ENCODE measurements around the gene MSH6.

Gene MSH6, protein sequence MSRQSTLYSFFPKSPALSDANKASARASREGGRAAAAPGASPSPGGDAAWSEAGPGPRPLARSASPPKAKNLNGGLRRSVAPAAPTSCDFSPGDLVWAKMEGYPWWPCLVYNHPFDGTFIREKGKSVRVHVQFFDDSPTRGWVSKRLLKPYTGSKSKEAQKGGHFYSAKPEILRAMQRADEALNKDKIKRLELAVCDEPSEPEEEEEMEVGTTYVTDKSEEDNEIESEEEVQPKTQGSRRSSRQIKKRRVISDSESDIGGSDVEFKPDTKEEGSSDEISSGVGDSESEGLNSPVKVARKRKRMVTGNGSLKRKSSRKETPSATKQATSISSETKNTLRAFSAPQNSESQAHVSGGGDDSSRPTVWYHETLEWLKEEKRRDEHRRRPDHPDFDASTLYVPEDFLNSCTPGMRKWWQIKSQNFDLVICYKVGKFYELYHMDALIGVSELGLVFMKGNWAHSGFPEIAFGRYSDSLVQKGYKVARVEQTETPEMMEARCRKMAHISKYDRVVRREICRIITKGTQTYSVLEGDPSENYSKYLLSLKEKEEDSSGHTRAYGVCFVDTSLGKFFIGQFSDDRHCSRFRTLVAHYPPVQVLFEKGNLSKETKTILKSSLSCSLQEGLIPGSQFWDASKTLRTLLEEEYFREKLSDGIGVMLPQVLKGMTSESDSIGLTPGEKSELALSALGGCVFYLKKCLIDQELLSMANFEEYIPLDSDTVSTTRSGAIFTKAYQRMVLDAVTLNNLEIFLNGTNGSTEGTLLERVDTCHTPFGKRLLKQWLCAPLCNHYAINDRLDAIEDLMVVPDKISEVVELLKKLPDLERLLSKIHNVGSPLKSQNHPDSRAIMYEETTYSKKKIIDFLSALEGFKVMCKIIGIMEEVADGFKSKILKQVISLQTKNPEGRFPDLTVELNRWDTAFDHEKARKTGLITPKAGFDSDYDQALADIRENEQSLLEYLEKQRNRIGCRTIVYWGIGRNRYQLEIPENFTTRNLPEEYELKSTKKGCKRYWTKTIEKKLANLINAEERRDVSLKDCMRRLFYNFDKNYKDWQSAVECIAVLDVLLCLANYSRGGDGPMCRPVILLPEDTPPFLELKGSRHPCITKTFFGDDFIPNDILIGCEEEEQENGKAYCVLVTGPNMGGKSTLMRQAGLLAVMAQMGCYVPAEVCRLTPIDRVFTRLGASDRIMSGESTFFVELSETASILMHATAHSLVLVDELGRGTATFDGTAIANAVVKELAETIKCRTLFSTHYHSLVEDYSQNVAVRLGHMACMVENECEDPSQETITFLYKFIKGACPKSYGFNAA (N-terminal part only)

DNA sequence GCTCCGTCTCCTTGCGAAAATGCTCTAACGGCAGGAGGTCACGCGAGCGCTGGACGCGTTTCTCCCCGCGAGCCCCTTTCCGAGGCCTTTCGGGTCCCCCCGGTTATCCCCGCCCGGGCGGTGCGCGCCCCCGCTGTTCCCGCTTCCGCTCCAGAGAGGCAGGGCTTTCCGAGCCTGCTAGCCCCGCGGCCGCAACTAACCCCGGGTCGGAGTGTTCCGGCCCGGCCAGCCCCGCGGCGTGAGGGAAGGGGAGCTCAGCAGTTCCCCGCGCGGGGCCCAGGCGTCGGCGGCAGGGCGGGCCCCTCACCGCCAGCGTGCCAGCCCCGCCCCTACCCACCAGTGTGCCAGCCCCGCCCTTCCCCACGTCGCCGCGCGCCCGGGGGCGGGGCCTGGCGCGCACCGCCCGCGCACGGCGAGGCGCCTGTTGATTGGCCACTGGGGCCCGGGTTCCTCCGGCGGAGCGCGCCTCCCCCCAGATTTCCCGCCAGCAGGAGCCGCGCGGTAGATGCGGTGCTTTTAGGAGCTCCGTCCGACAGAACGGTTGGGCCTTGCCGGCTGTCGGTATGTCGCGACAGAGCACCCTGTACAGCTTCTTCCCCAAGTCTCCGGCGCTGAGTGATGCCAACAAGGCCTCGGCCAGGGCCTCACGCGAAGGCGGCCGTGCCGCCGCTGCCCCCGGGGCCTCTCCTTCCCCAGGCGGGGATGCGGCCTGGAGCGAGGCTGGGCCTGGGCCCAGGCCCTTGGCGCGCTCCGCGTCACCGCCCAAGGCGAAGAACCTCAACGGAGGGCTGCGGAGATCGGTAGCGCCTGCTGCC, at the start of gene MSH6:
MSH6 (plus strand) TSS at position 475 of the 815 bp plus-strand sequence; CDS start at position 564, 89 bp downstream.
- DNase-seq (ENCODE audit: low read depth in 1 of 2, low spot score in 1 of 2), result peak; percentile 73 to 81

DNA sequence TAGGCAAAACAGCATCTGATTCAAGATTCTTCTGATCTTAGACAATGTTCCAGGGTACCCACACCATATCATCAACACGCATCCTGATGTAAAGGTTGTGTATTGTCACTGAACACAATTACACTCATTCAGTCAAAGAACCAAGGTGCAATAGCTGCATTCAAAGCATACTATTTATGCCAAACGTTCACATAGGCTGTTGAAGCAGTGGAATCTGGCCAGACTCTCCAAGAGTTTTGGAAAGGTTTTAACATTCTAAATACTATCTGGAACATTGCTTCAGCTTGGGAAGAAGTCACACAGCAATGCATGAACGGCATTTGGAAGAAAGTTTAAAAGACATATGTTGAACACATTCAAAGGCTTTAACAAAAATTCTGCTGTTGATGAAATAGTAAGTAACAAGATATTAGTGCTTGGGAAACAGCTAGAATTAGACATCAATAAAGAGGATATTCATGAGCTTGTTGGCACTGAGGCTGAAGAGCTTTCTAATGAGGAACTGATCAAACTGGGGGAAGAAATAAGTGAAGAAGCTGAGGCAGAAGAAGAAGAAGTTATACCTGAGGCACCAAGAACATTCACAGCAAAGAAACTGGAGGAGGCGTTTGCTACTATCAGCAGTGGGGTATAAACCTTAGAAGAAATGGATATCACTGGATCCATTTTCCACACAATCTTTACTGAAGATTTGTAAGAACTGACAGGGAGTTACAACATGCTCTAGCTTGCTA, 47.6 kb upstream of the MSH6 start:
- no peak for DNase-seq (ENCODE audit: low read depth in 1 of 2, low spot score in 1 of 2)

DNA sequence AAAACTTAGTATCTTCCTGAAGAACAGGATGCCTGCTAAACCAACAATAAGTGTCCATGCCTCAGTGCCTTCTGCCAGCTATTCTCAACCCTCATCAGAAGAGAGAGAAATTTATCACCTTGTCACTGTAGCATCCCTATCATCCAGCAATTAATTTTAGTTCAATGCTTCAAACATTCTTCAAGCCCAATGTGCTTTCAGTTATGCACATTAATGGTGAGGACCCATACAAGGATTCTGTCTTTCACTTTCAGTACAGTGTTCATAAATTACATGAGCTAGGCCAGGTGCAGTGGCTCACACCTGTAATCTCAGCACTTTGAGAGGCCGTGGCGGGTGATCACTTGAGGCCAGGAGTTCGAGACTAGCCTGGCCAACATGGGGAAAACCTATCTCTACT, 47.0 kb upstream of the MSH6 start:
- DNase-seq (ENCODE audit: low read depth in 1 of 2, low spot score in 1 of 2), result no peak

DNA sequence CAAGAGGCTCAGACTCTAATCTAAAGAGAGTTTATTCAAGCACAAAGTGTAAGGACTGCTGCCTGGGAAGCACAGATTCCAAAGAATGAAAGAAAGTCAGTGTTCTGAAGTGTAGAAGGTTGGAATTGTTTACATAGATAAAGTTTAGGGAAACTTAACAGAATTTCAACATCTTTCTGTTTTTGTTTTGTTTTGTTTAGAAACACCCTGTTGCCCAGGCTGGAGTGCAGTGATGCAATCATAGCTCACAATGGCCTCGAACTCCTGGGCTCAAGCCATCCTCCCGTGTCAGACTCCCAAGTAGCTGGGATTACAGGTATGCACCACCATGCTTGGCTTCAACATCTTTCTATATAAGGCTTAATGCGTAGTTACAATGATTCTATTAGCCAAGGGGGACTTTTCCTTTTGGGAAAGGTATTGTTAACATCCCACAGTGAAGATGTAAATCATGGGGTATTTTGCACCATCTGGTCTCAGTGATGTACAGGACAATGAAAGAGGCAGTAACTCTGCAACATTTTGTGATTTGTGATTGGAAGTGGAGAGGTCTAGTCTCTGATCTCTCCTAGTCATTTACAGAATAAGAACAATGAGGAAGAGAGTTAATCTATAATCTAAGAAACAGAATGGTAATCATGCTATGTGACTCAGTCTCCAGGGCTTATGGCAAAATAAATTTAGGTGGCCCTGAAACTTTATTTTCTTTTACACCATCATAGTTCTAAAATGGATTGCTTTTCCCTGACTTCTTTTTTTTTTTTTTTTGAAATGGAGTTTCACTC, 45.6 kb upstream of the MSH6 start:
- DNase-seq (ENCODE audit: low read depth in 1 of 2, low spot score in 1 of 2), result no peak

DNA sequence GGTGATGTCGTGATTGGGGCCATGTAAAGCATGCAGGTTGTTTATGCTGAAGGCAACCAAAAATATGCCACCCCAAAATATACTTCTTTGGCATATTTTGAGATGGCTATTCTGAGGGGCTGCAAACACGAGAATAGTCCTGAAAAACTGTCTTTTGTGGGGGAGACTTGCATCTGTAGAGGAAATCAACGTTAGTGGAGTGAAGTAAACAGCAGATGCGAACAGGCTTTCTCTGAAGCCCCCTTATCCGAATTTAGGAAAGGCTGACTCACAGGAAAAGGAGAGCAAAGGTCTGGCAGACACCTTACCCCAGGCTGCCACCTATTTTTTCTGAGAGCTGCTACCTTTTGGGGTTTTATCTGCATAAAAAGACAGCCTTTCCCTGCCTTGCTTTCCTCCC, 44.6 kb upstream of the MSH6 start:
- no peak for DNase-seq (ENCODE audit: low read depth in 1 of 2, low spot score in 1 of 2)

DNA sequence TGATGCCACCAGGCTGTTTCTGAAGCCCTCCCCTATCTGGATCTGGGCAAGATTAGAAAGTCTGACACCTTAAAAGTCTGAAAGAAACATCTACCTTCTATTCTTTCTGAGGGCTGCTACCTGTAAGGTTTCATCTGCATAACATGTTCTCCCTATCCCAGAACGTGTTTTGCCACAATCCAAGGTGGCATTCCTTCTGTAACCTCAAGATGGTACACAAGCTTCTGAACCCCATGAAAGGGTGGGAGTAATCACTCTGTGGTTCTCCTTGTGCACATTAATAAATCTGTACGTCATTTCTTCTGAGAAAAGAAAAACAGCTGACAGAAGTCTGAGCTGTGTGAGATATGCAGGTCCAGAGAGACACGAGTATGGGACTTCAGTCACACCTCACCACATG, 41.8 kb upstream of the MSH6 start:
- no peak for DNase-seq (ENCODE audit: low read depth in 1 of 2, low spot score in 1 of 2)

DNA sequence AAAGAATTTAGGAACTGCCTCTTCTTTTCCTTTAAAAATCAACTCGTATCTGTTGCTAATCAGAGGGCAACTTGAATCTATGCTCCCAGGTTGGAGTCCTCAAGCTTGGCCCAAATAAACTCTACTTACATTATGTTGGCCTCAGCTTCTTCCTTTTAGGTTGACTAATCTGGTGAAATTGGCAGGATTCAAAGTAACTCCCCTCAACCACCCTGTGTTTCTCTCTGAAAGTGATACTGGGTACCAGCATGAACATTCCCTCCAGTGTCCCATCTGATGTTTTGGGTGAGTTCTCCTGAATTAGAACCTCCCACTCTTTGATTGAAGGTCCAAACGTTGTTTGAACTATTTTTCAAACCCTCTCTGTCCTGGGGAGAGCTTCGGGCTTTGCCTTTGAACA, 41.3 kb upstream of the MSH6 start:
- no peak for DNase-seq (ENCODE audit: low read depth in 1 of 2, low spot score in 1 of 2)

DNA sequence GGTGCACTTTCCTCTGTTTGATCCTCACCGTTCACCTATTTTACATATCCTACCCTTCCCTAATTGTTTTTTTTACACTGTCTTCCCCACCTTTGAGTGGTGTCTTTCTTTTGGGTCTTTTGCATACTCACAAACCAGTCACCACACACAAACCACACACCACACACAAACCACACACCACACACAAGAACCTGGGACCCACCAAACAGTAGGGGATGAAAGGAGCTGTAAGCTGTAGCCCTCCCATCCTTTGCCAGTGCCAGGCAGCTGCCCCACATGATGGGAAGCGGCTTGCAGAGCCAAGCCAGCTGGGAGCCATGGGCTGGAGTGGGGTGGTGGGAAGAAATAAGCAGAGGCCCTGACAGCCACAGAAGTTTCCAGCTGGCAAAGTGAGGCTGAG, 38.9 kb upstream of the MSH6 start:
- no peak for DNase-seq (ENCODE audit: low read depth in 1 of 2, low spot score in 1 of 2)

DNA sequence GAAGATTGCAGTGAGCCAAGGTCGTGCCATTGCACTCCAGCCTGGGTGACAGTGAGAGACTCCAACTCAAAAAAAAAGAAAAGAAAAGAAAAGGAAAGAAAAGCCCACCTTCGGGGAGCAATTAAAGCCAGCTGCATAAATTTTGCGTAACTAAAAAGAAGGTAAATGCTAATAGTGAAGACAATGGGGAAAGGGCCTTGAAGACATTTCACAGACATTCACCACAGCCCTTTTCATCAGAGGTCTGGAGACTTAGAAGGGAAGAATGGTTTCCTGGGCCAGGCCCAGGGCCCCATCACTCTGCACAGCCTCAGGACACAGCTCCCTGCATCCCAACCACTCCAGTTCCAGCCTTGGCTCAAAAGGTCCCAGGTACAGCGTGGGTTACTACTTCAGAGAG, 35.1 kb upstream of the MSH6 start:
- no peak for DNase-seq (ENCODE audit: low read depth in 1 of 2, low spot score in 1 of 2)

DNA sequence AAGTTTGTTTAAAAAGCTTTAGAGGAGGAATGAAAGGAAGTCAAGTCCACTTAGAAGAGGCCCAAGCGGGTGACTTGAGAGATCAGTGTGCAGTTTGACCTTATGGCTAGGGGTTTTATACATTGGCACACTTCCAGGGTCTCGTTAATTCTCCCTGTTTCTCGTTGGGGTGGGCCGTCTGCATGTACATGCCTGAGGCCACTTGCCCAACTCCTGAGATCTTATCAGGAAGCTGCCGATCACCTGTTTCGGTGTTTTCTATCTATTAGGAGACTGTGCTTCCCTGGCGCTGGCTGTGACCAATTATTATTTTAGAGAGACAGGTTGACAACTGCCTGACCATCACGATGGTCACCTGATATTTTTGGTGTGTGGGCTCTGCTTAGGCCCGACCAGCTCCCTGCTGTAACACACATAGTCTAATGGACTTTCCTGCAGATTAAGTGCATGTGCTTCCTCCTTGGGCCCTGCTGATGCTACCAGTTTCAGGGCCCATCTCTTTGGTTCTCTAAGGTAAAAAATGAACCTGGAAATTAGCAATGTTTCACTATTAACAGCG, 31.0 kb upstream of the MSH6 start:
- DNase-seq (ENCODE audit: low read depth in 1 of 2, low spot score in 1 of 2), result no peak

DNA sequence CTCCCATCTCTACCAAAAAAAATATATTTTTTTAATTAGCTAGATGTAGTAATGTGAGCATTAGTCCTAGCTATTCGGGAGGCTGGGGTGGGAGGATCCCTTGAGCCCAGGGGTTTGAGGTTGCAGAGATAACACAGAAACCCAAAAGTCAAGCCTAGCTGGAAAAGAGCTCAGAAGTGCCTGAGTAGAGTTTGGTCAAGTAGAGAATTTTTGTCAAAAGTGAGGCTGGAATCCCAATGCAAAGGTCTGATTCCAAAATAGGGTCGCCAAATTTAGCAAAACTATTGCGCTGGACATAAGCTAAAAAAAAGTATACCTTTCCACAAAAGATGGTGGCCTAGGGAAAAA, 15.5 kb upstream of the MSH6 start:
- no peak for DNase-seq (ENCODE audit: low read depth in 1 of 2, low spot score in 1 of 2)

DNA sequence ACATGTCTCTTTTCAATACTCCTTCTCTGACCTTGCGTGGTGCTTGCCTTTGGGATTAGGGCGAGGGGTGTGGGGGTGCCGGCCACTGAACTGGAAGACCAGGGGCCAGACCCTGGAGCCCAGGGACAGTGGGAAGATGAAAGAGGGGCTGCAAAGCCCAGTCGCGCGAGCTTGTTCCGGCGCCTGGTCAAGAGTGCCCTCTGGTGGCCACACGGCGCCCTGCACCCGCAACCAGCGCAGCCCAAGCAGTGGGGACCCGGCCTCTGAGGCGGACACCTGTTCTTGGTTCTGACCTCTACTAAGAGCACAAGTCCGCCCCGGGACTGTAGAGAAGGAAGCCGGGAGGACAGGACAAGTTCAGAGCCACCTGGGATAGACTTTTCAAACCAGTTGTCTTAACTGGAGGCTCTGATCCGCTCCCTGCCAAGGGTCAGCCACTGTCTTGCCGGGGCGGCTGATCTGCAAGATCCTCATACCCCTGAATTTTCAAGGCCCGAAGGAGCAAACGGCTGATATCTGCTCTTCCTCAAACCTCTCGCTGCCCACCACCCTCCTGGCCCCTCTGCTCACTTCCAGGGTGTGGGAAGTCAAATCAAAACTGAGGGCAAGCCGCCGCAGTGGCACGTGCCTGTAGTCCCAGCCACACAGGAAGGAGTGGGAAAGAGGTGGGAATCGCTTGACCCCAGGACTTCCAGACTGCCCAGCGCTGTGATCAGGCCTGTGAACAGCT, 14.9 kb upstream of the MSH6 start:
- peak; percentile 48 to 71 for DNase-seq (ENCODE audit: low read depth in 1 of 2, low spot score in 1 of 2)

DNA sequence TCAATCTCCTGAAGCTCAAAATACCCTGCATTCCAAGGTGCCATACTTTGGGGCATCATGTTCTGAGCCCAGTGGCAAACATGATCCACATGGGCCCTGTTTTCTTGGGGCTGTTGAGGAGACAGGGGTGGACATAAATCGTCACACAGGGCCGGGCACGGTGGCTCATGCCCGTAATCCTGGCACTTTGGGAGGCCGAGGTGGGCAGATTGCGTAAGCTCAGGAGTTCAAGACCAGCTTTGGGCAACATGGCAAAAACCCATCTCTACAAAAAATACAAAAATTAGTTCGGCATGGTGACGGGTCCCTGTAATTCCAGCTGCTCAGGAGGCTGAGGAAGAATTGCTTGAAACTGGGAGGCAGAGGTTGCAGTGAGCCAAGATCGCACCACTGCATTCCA, 13.6 kb upstream of the MSH6 start:
- DNase-seq (ENCODE audit: low read depth in 1 of 2, low spot score in 1 of 2), result no peak

DNA sequence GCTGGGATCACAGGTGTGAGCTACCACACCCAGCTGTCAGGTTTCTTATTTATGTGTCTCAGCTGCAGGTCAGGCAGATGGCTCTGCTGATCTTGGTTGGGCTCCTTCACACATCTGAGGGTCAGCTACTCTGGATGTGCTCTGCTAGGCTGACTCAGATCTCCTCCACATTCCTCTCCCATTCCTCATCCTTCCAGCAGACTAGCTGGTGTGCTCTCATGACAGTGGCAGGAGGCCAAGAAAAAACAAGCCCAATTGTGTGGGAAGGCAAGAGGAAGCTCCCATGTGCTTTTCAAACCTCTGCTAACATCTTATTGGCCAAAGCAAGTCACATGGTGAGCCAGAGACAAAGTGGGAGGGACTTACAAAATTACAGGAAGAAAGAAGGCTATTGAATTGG, 11.7 kb upstream of the MSH6 start:
- DNase-seq (ENCODE audit: low read depth in 1 of 2, low spot score in 1 of 2), result no peak

DNA sequence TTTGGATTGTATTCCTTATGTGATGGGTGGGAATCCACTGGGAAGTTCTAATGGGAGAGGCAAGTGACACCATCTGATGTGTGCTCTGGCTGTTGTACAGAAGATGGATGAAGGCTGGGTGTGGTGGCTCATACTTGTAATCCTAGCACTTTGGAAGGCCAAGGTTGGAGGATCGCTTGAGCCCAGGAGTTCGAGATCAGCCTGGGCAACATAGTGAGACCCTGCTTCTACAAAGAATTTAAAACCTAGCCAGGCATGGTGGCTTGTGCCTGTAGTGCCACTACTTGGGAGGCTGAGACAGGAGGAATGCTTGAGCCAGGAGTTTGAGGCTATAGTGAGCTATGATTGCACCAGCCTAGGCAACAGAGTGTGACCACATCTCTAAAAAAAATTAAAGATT, 10.6 kb upstream of the MSH6 start:
- DNase-seq (ENCODE audit: low read depth in 1 of 2, low spot score in 1 of 2), result no peak

DNA sequence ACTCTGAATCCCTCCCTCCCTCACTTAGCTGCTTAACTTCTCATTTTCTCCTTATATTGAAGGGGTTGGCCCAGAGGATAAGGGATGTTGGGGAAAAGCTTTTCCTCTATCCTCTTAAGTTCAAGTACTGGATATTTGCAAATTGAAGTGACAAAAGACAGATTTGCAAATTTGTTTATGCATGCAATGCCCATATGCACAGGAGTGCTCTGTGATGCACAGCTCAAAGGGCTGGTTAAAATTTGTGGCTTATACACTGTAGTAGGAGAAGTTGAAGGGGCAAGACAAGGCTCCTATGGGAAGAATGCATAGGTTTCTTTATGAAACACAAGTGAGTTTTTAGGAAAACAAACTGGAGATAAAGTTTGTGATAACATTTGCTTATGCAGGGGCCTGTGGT, 8.4 kb upstream of the MSH6 start:
- DNase-seq (ENCODE audit: low read depth in 1 of 2, low spot score in 1 of 2), result no peak

DNA sequence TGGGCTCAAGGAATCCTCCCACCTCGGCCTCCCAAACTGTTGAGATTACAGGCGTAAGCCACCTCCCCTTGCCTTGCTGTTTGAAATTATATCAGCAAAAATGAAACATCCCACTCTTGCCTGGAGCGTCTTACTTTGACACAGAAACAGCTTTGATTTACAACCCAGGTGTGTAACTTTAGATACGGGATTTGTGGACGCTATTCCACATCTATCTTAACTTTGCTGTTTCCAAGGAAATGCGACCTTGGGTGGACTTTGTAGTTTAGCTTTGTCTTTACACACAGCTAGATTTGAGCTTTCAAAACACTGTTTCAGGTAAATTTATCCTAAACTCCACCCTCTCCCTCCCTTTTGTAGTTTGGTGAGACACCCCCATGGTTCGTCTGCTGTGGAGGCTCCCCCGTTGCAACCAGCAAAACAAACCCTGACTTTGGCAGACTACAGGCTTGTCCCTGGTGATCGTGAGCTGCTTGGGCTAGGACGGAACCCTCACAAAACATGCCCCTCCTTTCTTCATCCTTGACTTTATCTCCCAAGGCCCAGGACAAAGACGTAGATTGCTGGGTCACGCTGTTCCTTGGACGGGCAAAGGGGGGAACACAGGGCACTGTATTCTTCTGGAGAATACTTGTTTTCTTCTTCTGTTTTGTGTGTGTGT, 5.5 kb upstream of the MSH6 start:
- no peak for DNase-seq (ENCODE audit: low read depth in 1 of 2, low spot score in 1 of 2)
